Heart right ventricle (tissue), 16 donors: Measurements from ENCODE around the gene SHCBP1L. TPM values are rescaled to one million over a fixed set of nuclear protein-coding genes. Genes with fewer than 3 reads are reported as not detected.

Source experiments
- ATAC-seq, 8 donors: fragments of 200-7000 bp; cut with Tn5 transposase; one replicate each; pipeline ENCODE4 v1.9.1; 2020; ENCODE audit warnings: mild to moderate bottlenecking in 8 of 8, moderate library complexity in 8 of 8, moderate number of reproducible peaks in 1 of 8
- DNase-seq, 2 donors: peaks; one replicate each; pipeline ENCODE4 v3.0.0-alpha.2; 2020
- H3K27ac ChIP-seq, 10 donors: fragments of 200-600 bp; sonication (generic) in 2 of 10; one replicate each; pipeline versions ENCODE4 v1.5.0 to v1.8.0; 2020 to 2022; ENCODE audit warnings: mild to moderate bottlenecking in 3 of 10
- H3K27me3 ChIP-seq, 7 donors: fragments of 200-600 bp; one replicate each; pipeline ENCODE4 v1.8.0; 2021 to 2022; ENCODE audit warnings: mild to moderate bottlenecking in 2 of 7
- H3K36me3 ChIP-seq, 9 donors: fragments of 200-600 bp; sonication (generic) in 1 of 9; one replicate each; pipeline versions ENCODE4 v1.5.0 to v1.8.0; 2020 to 2022; ENCODE audit warnings: mild to moderate bottlenecking in 2 of 9
- H3K4me1 ChIP-seq, 9 donors: fragments of 200-600 bp; sonication (generic) in 1 of 9; one replicate each; pipeline versions ENCODE4 v1.5.0 to v1.8.0; 2020 to 2022; ENCODE audit warnings: mild to moderate bottlenecking in 4 of 9
- H3K4me3 ChIP-seq, 10 donors: fragments of 200-600 bp; sonication (generic) in 2 of 10; one replicate each; pipeline versions ENCODE4 v1.5.0 to v1.8.0; 2020 to 2022; ENCODE audit warnings: mild to moderate bottlenecking in 7 of 10, moderate library complexity in 2 of 10
- H3K9me3 ChIP-seq, 11 donors: fragments of 200-600 bp in 10 of 11; sonication (generic) in 2 of 11; one replicate each; pipeline versions ENCODE4 v1.5.0 to v1.8.0; 2013 to 2022; ENCODE audit warnings: mild to moderate bottlenecking in 2 of 11, control low read depth in 1 of 11, moderate library complexity in 1 of 11
- CTCF ChIP-seq, 9 donors: fragments of 200-600 bp; sonication (generic) in 2 of 9; IDR thresholded peaks; one replicate each; pipeline versions ENCODE4 v1.5.0 to v1.8.0; 2021 to 2022; ENCODE audit warnings: antibody characterized with exemption in 9 of 9, mild to moderate bottlenecking in 5 of 9, moderate library complexity in 1 of 9
- WGBS, 2 donors: extraction: QIAGEN DNeasy Blood & Tissue Kit; methylation state at CpG; one replicate each; pipeline ENCODE4 v1.1.7; 2013; ENCODE audit warnings: inconsistent platforms in 1 of 2; 5-methylcytosine and 5-hydroxymethylcytosine counted together
- intact Hi-C, 10 donors: fragments of 100-400 bp; cut with DNase I; formaldehyde crosslinking; loops; one replicate each; pipeline versions ENCODE4 v1.11.1 to v1.14.2; 2022
- polyA plus RNA-seq, 2 donors: library from polyadenylated mRNA; stranded (reverse); fragments of 200-250 nt; gene quantifications; one replicate each; pipeline ENCODE4 v1.2.3, GENCODE V29; 2013
- total RNA-seq, 10 donors: library from RNA; stranded (reverse); fragmentation: NEBNext Ultra II Directional in 3 of 10; extraction: Animal tissue kit (Norgen Biotek cat#: 25700) in 3 of 10; gene quantifications; one replicate each; pipeline versions ENCODE4 v1.2.1 to v1.2.4, GENCODE V29; 2021 to 2023
- donor health status: Arrhythmogenic right ventricular cardiomyopathy.
- donor health status: ischemic (EF 13 %, LVEDD 7.1; RV severe dilation, severe dysfunction).
- donor health status: healthy with polysubstance abuse.
- donor health status: DM: no; HTN: yes; CAD: no.
- donor health status: DM: no; HTN: no; CAD: no.
- donor health status: ischemic (EF 25% LVEDD 6.9; RV normal size, moderate dysfunction).
- donor health status: ischemic (EF 25% LVEDD 5.7; RV mildly dilated, moderate dysfunction).
- donor health status: healthy.
- donor health status: DM: yes; HTN: yes; CAD: no.
- donor health status: Ischemic cardiomyopathy.
- donor health status: ischemic (EF 35%, LVEDD 5.7; RV mildly dilated, moderate dysfunction).
- donor health status: nonischemic (EF 11% LVEDD 7.7; RV severe dilation, severe dysfunction).
- donor health status: DM: yes; HTN: yes; CAD: no.
- donor health status: PGD.
- donor health status: ischemic (EF 29% LVEDD 5.4; RV normal size, mild dysfunction).
- donor health status: nonischemic (EF 23%, LVEDD 6.1; RV moderate dilation, normal function).

SHCBP1L gene
- total and polyA plus RNA-seq, 12 donors = 0.09 TPM; not detected in 11

GRCh38 chr1:182971219-182971618 is 18.3 kb upstream of the SHCBP1L start:
- H3K4me3 ChIP-seq = no peak overlapping the region
- no peak for TF ChIP-seq CTCF (IDR thresholded peaks at IDR 0.05)
- 62 to 67% methylated on average over 1 of the region's 1 CpG for WGBS, 2 donors

GRCh38 chr1:182968836-182969734 is 16.1 kb upstream of the SHCBP1L start:
- H3K36me3 ChIP-seq = no peaks in the 10 kb centered on the region
- TF ChIP-seq CTCF (IDR thresholded peaks at IDR 0.05) = no peak
- DNase-seq (no peak), ATAC-seq (no peak)
- H3K4me1 ChIP-seq = peaks cover 0 to 8% (median 0%) of the 10 kb centered on the region in 9 donors
- no peaks in the 10 kb centered on the region for H3K27me3 ChIP-seq
- 75 to 93% methylated on average over 5 of the region's 5 CpGs for WGBS, 2 donors
- H3K27ac ChIP-seq = no peak overlapping the region
- no peak overlapping the region for H3K4me3 ChIP-seq
- H3K9me3 ChIP-seq = no peaks in the 10 kb centered on the region
- intact Hi-C loops = loop anchor here in 8 of 10 donors (5.0 to 10.0 kb wide), 10 partner anchors 46 to 656 kb away; partner anchors contain the start of gene LAMC1 (in 1 of the 8)

More at GRCh38 chr1:182971219-182971618, 18.3 kb upstream of the SHCBP1L start:
- ATAC-seq (no peak), DNase-seq (no peak)
- Histone ChIP-seq H3K9me3 (no peaks in the 10 kb centered on the region), H3K4me1 (peaks cover 0 to 8% (median 0%) of the 10 kb centered on the region in 9 donors), H3K27ac (no peak overlapping the region), H3K36me3 (no peaks in the 10 kb centered on the region), H3K27me3 (no peaks in the 10 kb centered on the region)
- intact Hi-C loops = no loop called here

- H3K9me3 ChIP-seq = no peaks in the 10 kb centered on the region
- intact Hi-C loops = loop anchor here in 8 of 10 donors (5.0 to 10.0 kb wide), 10 partner anchors 47 to 657 kb away; partner anchors contain the start of gene LAMC1 (in 1 of the 8)
- DNase-seq = no peak
- ATAC-seq = no peak
- no peak for TF ChIP-seq CTCF (IDR thresholded peaks at IDR 0.05)
- no peaks in the 10 kb centered on the region for H3K36me3 ChIP-seq
- no peak overlapping the region for H3K27ac ChIP-seq
- H3K4me3 ChIP-seq = no peak overlapping the region
- H3K4me1 ChIP-seq = peaks cover 0 to 8% (median 0%) of the 10 kb centered on the region in 9 donors
- H3K27me3 ChIP-seq = no peaks in the 10 kb centered on the region
- WGBS, 2 donors = 62 to 76% methylated on average over 4 of the region's 4 CpGs
Observed at GRCh38 chr1:182968151-182968741, 15.3 kb upstream of the SHCBP1L start.

GRCh38 chr1:182965861-182966260 is 12.9 kb upstream of the SHCBP1L start:
- no peaks in the 10 kb centered on the region for H3K36me3 ChIP-seq
- ATAC-seq (no peak), DNase-seq (no peak)
- intact Hi-C loops = loop anchor here in 8 of 10 donors (5.0 to 10.0 kb wide), 10 partner anchors 49 to 659 kb away; partner anchors contain the start of gene LAMC1 (in 1 of the 8)
- no peaks in the 10 kb centered on the region for H3K9me3 ChIP-seq
- H3K27ac ChIP-seq = no peak overlapping the region
- no peak overlapping the region for H3K4me3 ChIP-seq
- 96 to 97% methylated on average over 1 of the region's 1 CpG for WGBS, 2 donors
- no peaks in the 10 kb centered on the region for H3K27me3 ChIP-seq
- TF ChIP-seq CTCF (IDR thresholded peaks at IDR 0.05) = no peak
- peaks cover 0 to 10% (median 6%) of the 10 kb centered on the region in 9 donors for H3K4me1 ChIP-seq
